ENCODE data around the gene ALG9.

The ALG9 gene

DNA sequence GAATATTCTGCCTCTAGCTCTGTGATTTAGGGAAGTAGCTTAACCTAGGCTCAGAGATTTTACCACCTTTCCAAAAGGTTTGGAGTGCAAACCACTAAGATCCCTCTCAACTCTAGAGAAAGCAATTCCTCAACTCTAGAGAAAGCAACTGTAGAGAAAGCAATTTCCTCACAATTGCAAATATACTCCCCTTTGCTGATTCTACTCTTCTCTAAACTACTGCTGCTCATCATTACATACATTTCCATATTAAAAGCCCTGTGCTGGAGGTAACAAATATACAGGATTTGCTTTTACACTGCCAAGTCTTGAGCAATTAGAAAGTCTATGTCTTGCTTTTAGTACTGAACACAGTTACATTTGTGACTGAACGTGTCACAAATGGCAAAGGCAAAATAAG, 48.2 kb downstream of the ALG9 start:
- DNase-seq (ENCODE audit: insufficient read length, low spot score): no peak
- no peak for FAIRE-seq
- TF ChIP-seq, protein P1, sequence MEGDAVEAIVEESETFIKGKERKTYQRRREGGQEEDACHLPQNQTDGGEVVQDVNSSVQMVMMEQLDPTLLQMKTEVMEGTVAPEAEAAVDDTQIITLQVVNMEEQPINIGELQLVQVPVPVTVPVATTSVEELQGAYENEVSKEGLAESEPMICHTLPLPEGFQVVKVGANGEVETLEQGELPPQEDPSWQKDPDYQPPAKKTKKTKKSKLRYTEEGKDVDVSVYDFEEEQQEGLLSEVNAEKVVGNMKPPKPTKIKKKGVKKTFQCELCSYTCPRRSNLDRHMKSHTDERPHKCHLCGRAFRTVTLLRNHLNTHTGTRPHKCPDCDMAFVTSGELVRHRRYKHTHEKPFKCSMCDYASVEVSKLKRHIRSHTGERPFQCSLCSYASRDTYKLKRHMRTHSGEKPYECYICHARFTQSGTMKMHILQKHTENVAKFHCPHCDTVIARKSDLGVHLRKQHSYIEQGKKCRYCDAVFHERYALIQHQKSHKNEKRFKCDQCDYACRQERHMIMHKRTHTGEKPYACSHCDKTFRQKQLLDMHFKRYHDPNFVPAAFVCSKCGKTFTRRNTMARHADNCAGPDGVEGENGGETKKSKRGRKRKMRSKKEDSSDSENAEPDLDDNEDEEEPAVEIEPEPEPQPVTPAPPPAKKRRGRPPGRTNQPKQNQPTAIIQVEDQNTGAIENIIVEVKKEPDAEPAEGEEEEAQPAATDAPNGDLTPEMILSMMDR (IDR thresholded peaks at IDR 0.05; ENCODE audit: insufficient read depth, missing control alignments): no peak

DNA sequence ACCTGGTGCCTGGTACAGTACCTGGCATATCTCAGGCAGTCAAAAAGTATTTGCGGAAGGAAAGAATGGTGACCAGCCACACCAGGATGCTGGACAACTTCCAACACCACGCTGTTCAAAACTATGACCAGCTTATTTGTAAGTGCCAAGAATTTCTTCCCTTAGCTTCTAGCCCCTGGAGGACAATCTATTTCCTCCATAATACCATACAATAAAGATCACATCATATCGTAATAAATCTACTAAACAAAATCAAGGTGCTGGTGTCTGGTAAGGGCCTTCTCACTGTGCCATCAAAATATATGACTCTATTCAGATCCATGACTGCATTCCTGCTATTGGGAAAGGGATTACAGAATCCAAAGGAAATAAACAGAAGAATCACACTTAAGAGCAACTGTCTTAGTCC, 51.5 kb downstream of the ALG9 start:
- DNase-seq (ENCODE audit: insufficient read length, low spot score): no peak
- no peak for FAIRE-seq

DNA sequence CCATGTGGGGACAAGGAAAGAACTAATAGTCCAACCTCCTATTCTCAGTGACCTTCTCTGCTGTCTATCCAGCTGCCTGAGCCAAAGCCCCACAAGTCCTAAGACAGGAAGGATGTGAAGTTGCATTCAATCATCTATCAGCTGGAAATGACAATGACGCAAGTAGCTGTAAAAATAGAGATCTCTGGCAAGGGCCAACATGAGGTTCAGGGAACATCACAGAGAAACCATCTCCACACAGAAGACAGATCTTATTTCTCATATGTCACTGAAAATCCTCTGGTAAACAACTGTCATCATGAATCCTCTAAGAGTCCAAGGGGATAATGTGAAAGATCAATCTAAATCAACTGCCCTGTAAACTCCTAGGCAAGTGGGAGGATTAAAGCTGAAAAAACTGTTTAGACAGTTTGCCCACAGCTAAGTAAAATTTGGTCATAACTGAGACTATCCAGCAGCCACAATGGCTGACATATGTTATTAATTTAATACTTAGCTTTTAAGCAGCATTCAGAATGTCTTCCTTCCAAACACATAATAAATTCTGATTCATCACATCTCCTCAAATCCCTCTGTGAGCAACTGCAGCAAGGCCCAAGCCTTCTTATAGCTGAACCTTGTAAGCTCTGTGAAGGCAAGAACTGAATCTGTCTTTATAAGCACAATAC, 52.1 kb downstream of the ALG9 start:
- TF ChIP-seq, protein P1 (IDR thresholded peaks at IDR 0.05; ENCODE audit: insufficient read depth, missing control alignments): no peak
- no peak for FAIRE-seq
- no peak for DNase-seq (ENCODE audit: insufficient read length, low spot score)

More for the DNA sequence above, 51.5 kb downstream of the ALG9 start:
- TF ChIP-seq, protein P1 (IDR thresholded peaks at IDR 0.05; ENCODE audit: insufficient read depth, missing control alignments): no peak

DNA sequence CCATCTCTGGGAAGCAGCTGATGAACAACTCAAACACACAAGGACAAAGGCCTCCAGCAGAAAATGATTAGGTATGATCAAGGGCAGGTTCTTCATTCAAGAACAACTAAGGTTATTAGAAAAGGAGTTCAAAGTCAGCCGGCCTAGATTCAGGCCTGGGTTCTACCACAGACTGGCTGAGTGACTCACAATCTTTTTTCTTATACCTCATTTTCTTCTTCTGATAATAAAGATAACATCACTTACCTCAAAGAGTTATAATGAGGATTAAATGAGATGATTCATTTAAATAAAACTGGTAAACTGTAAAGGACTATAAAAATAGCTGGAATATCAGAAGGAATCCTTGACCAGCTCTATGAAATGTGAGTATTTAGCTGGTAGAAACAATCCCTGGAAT, 55.9 kb downstream of the ALG9 start:
- FAIRE-seq: no peak
- TF ChIP-seq, protein P1 (IDR thresholded peaks at IDR 0.05; ENCODE audit: insufficient read depth, missing control alignments): no peak
- no peak for DNase-seq (ENCODE audit: insufficient read length, low spot score)

DNA sequence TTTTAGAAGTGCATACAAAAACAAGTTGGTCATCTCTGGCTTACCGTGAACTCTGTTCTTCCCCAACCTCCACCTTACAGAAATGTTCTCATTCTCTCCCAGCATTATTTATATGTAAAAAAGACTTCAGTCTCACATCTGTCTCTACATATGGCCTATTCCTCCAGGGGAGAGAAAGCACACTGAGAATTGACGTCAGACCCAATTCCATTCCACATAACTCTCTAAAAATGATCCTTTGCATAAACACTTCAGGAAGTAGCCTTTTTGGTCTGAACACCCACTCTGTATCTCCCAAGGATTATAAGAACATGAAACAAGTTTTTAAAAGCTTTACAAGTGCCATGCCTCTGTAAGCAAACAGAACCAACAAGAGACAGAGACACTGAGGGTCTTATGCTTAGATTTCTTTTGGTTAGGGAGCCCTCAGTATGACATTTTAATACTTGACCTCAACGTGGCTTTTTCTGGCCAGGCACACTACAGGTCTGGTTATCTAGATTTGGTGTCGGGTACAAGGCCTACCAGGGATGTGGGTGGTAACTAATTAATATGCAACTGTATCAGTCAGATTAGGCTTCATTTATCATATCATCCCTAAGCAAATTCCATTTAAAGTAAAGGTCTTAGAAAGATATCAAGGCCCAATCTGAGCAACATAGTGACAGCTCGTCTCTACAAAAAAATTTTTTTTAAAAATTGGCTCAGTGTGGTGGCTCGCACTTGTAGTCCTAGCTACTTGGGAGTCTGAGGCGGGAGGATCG, 56.6 kb downstream of the ALG9 start:
- TF ChIP-seq, protein P1 (IDR thresholded peaks at IDR 0.05; ENCODE audit: insufficient read depth, missing control alignments): no peak
- FAIRE-seq (no peak), DNase-seq (ENCODE audit: insufficient read length, low spot score) (no peak)

DNA sequence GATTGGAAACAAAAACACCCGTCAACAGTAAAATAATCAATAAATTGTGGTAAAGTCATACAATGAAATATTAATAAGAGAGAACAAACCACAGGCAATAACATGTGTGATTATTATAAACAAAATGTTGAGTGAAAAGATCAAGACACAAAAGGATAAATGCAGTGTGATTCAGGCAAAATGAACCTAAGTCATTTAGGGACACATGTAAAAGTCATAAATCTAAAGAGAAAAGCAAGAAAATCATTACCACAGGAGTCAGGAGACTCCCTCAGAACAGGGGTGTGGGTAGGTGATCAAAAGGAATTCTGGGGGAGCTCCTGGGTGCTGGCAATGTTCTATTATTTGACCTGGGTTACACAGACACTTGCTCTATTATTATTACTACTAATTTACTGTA, 57.3 kb downstream of the ALG9 start:
- no peak for FAIRE-seq

More for the DNA sequence above, 57.3 kb downstream of the ALG9 start:
- no peak for DNase-seq (ENCODE audit: insufficient read length, low spot score)
- TF ChIP-seq, protein P1 (IDR thresholded peaks at IDR 0.05; ENCODE audit: insufficient read depth, missing control alignments): no peak
